CD4-positive, CD25-positive, alpha-beta regulatory T cell (primary cell): ENCODE measurements around the gene AARSD1. TPM values are rescaled to one million over a fixed set of nuclear protein-coding genes. Genes with fewer than 3 reads are reported as not detected.

Source experiments
- ATAC-seq, 2 donors: fragments of 150-1000 bp; cut with Tn5 transposase; one replicate each; pipeline ENCODE4 v1.10.0; 2021; ENCODE audit warnings: low read depth in 2 of 2, moderate number of reproducible peaks in 2 of 2, moderate library complexity in 1 of 2
- DNase-seq, 3 donors: peaks; one replicate each; pipeline versions ENCODE4 v3.0.0 to v3.0.0-alpha.2; 2012 to 2022; ENCODE audit warnings: mixed read lengths in 1 of 3
- H3K27ac ChIP-seq: one replicate; pipeline ENCODE4 v1.7.0; 2013; ENCODE audit warnings: mild to moderate bottlenecking, low read length; ENCODE audit not compliant: insufficient read depth, poor library complexity, severe bottlenecking
- H3K27me3 ChIP-seq: one replicate; pipeline ENCODE4 v1.7.0; 2013; ENCODE audit warnings: low read length; ENCODE audit not compliant: control insufficient read depth, insufficient read depth
- H3K36me3 ChIP-seq: one replicate; pipeline ENCODE4 v1.7.0; 2013; ENCODE audit warnings: mild to moderate bottlenecking, low read length, moderate library complexity; ENCODE audit not compliant: control insufficient read depth, insufficient read depth
- H3K4me1 ChIP-seq: 2 replicates; pipeline ENCODE4 v1.7.0; 2013; ENCODE audit warnings: mild to moderate bottlenecking, low read length; ENCODE audit not compliant: insufficient read depth, control insufficient read depth, poor library complexity, severe bottlenecking
- H3K4me3 ChIP-seq: one replicate; pipeline ENCODE4 v1.7.0; 2013; ENCODE audit warnings: low read depth, mild to moderate bottlenecking, low read length, moderate library complexity
- H3K9me3 ChIP-seq, 2 experiments: 1 replicate in 1 of 2; 2 replicates in 1 of 2; pipeline ENCODE4 v1.7.0; 2013; ENCODE audit warnings: low read length in 2 of 2, mild to moderate bottlenecking in 1 of 2, moderate library complexity in 1 of 2; ENCODE audit not compliant: control insufficient read depth in 2 of 2
- H3K27ac Mint-ChIP-seq, 3 donors: one replicate each; pipeline ENCODE4 v1.8.0; 2020 to 2022; ENCODE audit warnings: mild to moderate bottlenecking in 3 of 3, mixed read lengths in 3 of 3, moderate library complexity in 2 of 3
- H3K27me3 Mint-ChIP-seq: one replicate; pipeline ENCODE4 v1.8.0; 2022; ENCODE audit warnings: mild to moderate bottlenecking, mixed read lengths
- H3K36me3 Mint-ChIP-seq: one replicate; pipeline ENCODE4 v1.8.0; 2020; ENCODE audit warnings: mixed read lengths
- H3K4me1 Mint-ChIP-seq, 4 donors: one replicate each; pipeline ENCODE4 v1.8.0; 2020 to 2022; ENCODE audit warnings: mixed read lengths in 4 of 4, mild to moderate bottlenecking in 1 of 4
- H3K4me3 Mint-ChIP-seq, 4 donors: one replicate each; pipeline ENCODE4 v1.8.0; 2020 to 2022; ENCODE audit warnings: mild to moderate bottlenecking in 4 of 4, mixed read lengths in 4 of 4, moderate library complexity in 3 of 4
- H3K9me3 Mint-ChIP-seq, 7 donors: one replicate each; pipeline ENCODE4 v1.8.0; 2020 to 2022; ENCODE audit warnings: mixed read lengths in 7 of 7, mild to moderate bottlenecking in 3 of 7, moderate library complexity in 2 of 7
- polyA plus RNA-seq, 4 donors: library from polyadenylated mRNA; unstranded; fragments of 300-500 nt; fragmentation: Illumina TruSeq; gene quantifications; one replicate each; pipeline ENCODE4 v1.2.3, GENCODE V29; 2021
- total RNA-seq: library from RNA; stranded (reverse); gene quantifications from one replicate; pipeline ENCODE4 v1.2.3, GENCODE V29; 2022

The AARSD1 gene
- total and polyA plus RNA-seq, 5 donors from 2014 or later, result 23.2 to 48.5 (median 29.4) TPM

GRCh38 chr17:42989726-42990652 lies 25.7 kb upstream of the AARSD1 start:
- ATAC-seq, result no peak
- H3K36me3 Mint-ChIP-seq, result peaks cover 31% of the 10 kb centered on the region
- H3K9me3 Mint-ChIP-seq, result no peaks in the 10 kb centered on the region
- H3K36me3 ChIP-seq, result peaks cover 74% of the 10 kb centered on the region
- no peak overlapping the region for H3K27ac ChIP-seq
- H3K27me3 Mint-ChIP-seq, result no peaks in the 10 kb centered on the region
- no peaks in the 10 kb centered on the region for H3K27me3 ChIP-seq
- no peak overlapping the region for H3K4me3 ChIP-seq
- no peak overlapping the region for H3K4me3 Mint-ChIP-seq
- H3K27ac Mint-ChIP-seq, result peak overlapping the region in 2 of 3 donors; percentile 4 to 15
- no peaks in the 10 kb centered on the region for H3K4me1 ChIP-seq
- no peak for DNase-seq
- H3K4me1 Mint-ChIP-seq, result peaks cover 4 to 8% (median 4%) of the 10 kb centered on the region in 4 donors
- no peaks in the 10 kb centered on the region for H3K9me3 ChIP-seq

DNA sequence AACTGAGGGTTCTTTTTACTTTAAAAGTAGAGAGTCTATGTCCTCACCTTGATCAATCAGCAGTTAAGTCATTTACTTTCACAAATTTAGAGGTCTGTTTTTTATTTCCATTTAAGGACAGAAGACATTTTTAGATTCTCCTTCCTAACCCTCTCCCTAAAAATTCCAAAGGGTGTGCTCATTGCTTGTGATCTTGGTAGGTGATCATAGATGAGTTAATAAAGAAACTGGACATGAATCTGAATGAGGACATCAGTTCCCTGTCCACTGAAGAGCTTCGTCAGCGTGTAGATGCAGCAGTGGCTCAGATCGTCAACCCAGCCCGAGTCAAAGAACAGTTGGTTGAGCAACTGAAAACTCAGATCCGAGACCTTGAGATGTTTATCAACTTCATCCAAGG lies 24.9 kb upstream of the AARSD1 start:
- Mint-ChIP-seq H3K36me3 (peaks cover 31% of the 10 kb centered on the region), H3K27ac (peak overlapping the region in 1 of 3 donors; percentile 15)

GRCh38 chr17:42985225-42985624 lies 21.0 kb upstream of the AARSD1 start:
- H3K4me1 ChIP-seq, result peaks cover 15% of the 10 kb centered on the region
- H3K9me3 Mint-ChIP-seq, result no peaks in the 10 kb centered on the region
- DNase-seq, result no peak
- peaks cover 43% of the 10 kb centered on the region for H3K36me3 ChIP-seq
- ATAC-seq, result no peak
- H3K4me1 Mint-ChIP-seq, result peaks cover 11 to 38% (median 20%) of the 10 kb centered on the region in 4 donors
- no peak overlapping the region for H3K27ac Mint-ChIP-seq
- peaks cover 3% of the 10 kb centered on the region for H3K27me3 Mint-ChIP-seq
- H3K4me3 ChIP-seq, result no peak overlapping the region
- peak overlapping the region in 1 of 4 donors; percentile 25 for H3K4me3 Mint-ChIP-seq
- no peak overlapping the region for H3K27ac ChIP-seq
- no peaks in the 10 kb centered on the region for H3K9me3 ChIP-seq
- no peaks in the 10 kb centered on the region for H3K27me3 ChIP-seq
- H3K36me3 Mint-ChIP-seq, result peaks cover 21% of the 10 kb centered on the region

More for the DNA sequence above, 24.9 kb upstream of the AARSD1 start:
- DNase-seq, result no peak
- H3K27me3 Mint-ChIP-seq, result no peaks in the 10 kb centered on the region
- no peak overlapping the region for H3K4me3 ChIP-seq
- no peaks in the 10 kb centered on the region for H3K27me3 ChIP-seq
- no peaks in the 10 kb centered on the region for H3K9me3 Mint-ChIP-seq
- no peaks in the 10 kb centered on the region for H3K9me3 ChIP-seq
- no peak overlapping the region for H3K4me3 Mint-ChIP-seq
- H3K4me1 Mint-ChIP-seq, result peaks cover 0 to 14% (median 4%) of the 10 kb centered on the region in 4 donors
- H3K27ac ChIP-seq, result no peak overlapping the region
- ATAC-seq, result no peak
- peaks cover 71% of the 10 kb centered on the region for H3K36me3 ChIP-seq
- H3K4me1 ChIP-seq, result no peaks in the 10 kb centered on the region

DNA sequence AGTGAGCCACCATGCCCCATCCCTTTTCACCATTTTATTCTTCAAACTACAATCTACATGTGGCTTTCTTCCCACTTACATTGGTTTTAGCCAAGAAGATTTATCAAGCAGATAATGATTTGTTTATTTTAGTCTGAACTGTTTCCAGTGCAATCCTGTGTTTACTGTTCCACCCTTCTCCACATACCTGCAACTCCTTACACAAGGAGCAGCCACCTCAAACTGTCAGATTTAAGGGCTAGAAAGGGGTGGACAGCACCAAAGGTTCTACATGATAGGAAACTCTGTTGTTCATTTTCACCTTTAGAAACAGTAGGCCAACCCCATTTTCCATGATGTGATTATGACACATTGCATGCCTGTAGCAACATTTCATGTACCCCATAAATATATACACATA lies 18.0 kb upstream of the AARSD1 start:
- Mint-ChIP-seq H3K9me3 (no peaks in the 10 kb centered on the region), H3K36me3 (peaks cover 3% of the 10 kb centered on the region), H3K27ac (no peak overlapping the region), H3K27me3 (peaks cover 4% of the 10 kb centered on the region), H3K4me3 (peak overlapping the region; percentile 97 to 99 (median 97)), H3K4me1 (peaks cover 11 to 49% (median 28%) of the 10 kb centered on the region in 4 donors)
- no peak overlapping the region for H3K27ac ChIP-seq
- H3K4me1 ChIP-seq, result peaks cover 21% of the 10 kb centered on the region
- no peak for ATAC-seq
- no peak for DNase-seq
- H3K36me3 ChIP-seq, result peaks cover 14% of the 10 kb centered on the region
- H3K4me3 ChIP-seq, result no peak overlapping the region
- no peaks in the 10 kb centered on the region for H3K9me3 ChIP-seq
- H3K27me3 ChIP-seq, result no peaks in the 10 kb centered on the region

DNA sequence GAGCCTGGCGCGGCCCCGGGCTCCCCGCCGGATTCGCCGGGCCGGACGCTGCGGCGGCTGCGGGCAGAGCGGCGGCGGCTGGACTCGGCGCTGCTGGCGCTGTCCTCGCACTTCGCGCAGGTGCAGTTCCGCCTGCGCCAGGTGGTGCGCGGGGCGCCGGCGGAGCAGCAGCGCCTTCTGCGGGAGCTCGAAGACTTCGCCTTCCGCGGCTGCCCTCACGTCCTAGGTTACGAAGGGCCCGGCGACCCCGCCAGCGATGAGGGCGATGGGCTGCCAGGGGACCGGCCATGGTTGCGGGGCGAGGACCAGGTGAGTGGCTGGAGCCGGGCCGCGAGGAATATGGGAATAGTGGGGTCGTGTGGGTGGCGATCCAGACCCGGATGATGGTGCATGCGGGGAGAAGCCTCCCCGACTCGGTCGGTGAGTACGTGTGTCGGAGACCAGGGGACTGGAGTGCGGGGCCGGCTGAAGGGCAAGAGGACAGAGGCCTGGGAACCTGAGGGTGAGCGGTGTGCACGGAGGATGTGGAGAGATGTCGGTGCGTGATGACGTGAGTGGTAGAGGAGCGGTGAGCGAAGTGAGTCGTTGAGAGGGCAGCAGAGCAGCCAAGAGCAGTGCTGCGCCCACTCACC lies 16.6 kb upstream of the AARSD1 start:
- H3K4me3 Mint-ChIP-seq, result peak overlapping the region; percentile 97 to 99 (median 97)
- peaks cover 11 to 49% (median 28%) of the 10 kb centered on the region in 4 donors for H3K4me1 Mint-ChIP-seq
- H3K4me3 ChIP-seq, result peak overlapping the region; percentile 88
- peaks cover 4% of the 10 kb centered on the region for H3K36me3 ChIP-seq
- H3K27ac Mint-ChIP-seq, result peak overlapping the region; percentile 92 to 98 (median 97)
- no peaks in the 10 kb centered on the region for H3K9me3 ChIP-seq
- DNase-seq (peak; percentile 49 to 78 (median 63)), ATAC-seq (peak; percentile 70 to 72)
- peaks cover 21% of the 10 kb centered on the region for H3K4me1 ChIP-seq
- peak overlapping the region; percentile 85 for H3K27ac ChIP-seq
- H3K9me3 Mint-ChIP-seq, result peaks cover 0 to 2% (median 0%) of the 10 kb centered on the region in 7 donors
- no peaks in the 10 kb centered on the region for H3K27me3 ChIP-seq
- peaks cover 4% of the 10 kb centered on the region for H3K27me3 Mint-ChIP-seq
- peaks cover 3% of the 10 kb centered on the region for H3K36me3 Mint-ChIP-seq

DNA sequence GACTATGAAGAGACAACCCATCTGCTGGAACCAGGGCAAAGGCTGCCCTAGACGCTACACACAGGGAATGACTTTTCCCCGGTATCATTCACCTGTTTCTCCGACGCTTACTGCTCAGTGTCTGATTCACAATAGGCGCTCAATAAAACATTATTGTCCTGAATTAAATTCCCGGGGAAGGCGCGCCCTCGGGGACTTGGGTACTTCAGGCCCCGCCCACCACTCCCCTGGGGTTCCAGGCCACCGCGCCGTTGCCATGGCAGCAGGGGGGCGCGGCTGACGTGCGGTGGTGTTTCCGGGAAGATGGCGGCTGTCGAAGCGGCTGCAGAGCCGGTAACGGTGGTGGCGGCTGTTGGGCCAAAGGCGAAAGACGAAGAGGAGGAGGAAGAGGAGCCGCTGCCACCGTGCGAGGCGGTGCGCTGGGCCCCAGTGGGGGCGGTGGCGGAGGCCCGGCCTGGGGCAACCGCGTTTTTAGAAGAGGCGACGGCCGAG lies 16.1 kb upstream of the AARSD1 start, which contains the start of gene RUNDC1:
RUNDC1 (plus strand) TSS at position 292 of the 492 bp plus-strand sequence; CDS start at position 304, 12 bp downstream.
- Mint-ChIP-seq H3K27ac (peak within 1 kb of the TSS; percentile 97 to 98 (median 97)), H3K9me3 (peaks cover 0 to 2% (median 0%) of the 10 kb centered on the region in 7 donors)
- peak; percentile 79 for ATAC-seq

GRCh38 chr17:42979511-42980273 lies 15.4 kb upstream of the AARSD1 start, which contains the start of gene PTGES3L:
Gene PTGES3L (minus strand): TSS chr17:42980080. CDS start chr17:42980053, 27 bp downstream.
- Mint-ChIP-seq H3K27ac (peak within 1 kb of the TSS; percentile 97 to 98 (median 97)), H3K4me1 (peaks cover 7 to 40% (median 28%) of the 10 kb centered on the region in 4 donors), H3K36me3 (no peaks in the 10 kb centered on the region), H3K4me3 (peak within 1 kb of the TSS; percentile 97 to 100 (median 98)), H3K9me3 (peaks cover 0 to 2% (median 0%) of the 10 kb centered on the region in 7 donors), H3K27me3 (peaks cover 4% of the 10 kb centered on the region)
- Histone ChIP-seq H3K4me1 (peaks cover 21% of the 10 kb centered on the region), H3K27ac (peak within 1 kb of the TSS; percentile 85), H3K27me3 (no peaks in the 10 kb centered on the region), H3K36me3 (no peaks in the 10 kb centered on the region), H3K9me3 (no peaks in the 10 kb centered on the region), H3K4me3 (peak within 1 kb of the TSS; percentile 88)
- peak; percentile 9 to 16 for ATAC-seq
- peak in 1 of 3 donors; percentile 19 for DNase-seq

More for the DNA sequence above, 16.1 kb upstream of the AARSD1 start, which contains the start of gene RUNDC1:
- Histone ChIP-seq H3K4me3 (peak within 1 kb of the TSS; percentile 88), H3K27me3 (no peaks in the 10 kb centered on the region), H3K4me1 (peaks cover 21% of the 10 kb centered on the region), H3K36me3 (no peaks in the 10 kb centered on the region), H3K27ac (peak within 1 kb of the TSS; percentile 85), H3K9me3 (no peaks in the 10 kb centered on the region)
- H3K27me3 Mint-ChIP-seq, result peaks cover 4% of the 10 kb centered on the region
- peak within 1 kb of the TSS; percentile 97 to 100 (median 98) for H3K4me3 Mint-ChIP-seq
- peaks cover 3% of the 10 kb centered on the region for H3K36me3 Mint-ChIP-seq
- peaks cover 11 to 44% (median 28%) of the 10 kb centered on the region in 4 donors for H3K4me1 Mint-ChIP-seq
- DNase-seq, result peak; percentile 86 to 91 (median 88)
